Activated effector memory CD4-positive, alpha-beta T cell treated with Interleukin-2 at 50 U/mL for 16 hours (primary cell): Measurements from ENCODE around the gene RRP1B.
A peak's percentile ranks its signal among the peaks of the same experiment; 100 is the strongest.
"Not testable (repeated sequence)": the region's sequence is repeated elsewhere in the genome, so short reads cannot be mapped to it uniquely, and the experiment has no call there.

Experiments
- DNase-seq: peaks from one replicate; pipeline ENCODE4 v3.0.0-alpha.2; 2020

Gene RRP1B

GRCh38 chr21:43703035-43703880 lies 43.9 kb downstream of the RRP1B start:
- no peak for DNase-seq

DNA sequence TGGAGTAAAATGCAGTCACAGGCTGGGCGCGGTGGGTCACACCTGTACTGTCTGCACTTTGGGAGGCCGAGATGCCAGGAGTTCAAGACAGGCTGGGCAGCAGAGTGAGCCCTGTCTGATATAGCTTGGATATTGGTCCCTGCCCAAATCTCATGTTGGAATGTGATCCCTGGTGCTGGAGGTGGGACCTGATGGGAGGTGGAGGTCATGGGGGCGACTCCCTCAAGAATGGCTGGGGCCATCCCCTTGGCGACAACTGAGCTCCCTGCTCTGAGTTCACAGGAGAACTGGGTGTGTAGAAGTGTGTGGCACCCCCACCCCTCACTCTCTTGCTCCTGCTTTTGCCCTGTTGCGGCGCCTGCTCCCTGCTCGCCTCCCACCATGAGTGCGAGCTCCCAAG lies 48.1 kb downstream of the RRP1B start:
- no peak for DNase-seq

DNA sequence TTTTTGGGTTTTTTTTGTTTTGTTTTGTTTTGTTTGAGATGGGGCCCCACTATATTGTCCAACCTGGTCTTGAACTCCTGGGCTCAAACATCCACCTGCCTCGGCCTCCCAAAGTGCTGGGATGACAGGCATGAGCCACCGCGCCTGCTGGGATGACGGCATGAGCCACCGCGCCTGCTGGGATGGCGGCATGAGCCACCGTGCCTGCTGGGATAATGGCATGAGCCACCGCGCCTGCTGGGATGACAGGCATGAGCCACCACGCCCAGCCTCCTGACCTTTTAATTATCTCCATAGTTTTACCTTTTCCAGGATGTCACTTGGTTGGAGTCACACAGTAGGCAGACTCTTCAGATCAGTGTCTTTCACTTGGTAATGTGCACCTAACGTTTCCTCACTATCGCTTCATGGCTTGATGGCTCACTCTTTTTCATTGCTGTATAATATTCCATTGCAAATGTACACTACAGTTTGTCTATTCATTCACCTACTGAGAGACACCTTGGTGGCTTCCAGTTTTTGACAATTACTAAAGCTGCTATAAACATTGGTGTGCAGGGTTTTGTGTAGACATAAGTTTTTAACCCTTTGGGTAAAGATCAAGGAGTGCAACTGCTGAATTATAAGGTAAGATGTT lies 49.5 kb downstream of the RRP1B start:
- no peak for DNase-seq

GRCh38 chr21:43712268-43712942 lies 53.0 kb downstream of the RRP1B start:
- DNase-seq: no peak

DNA sequence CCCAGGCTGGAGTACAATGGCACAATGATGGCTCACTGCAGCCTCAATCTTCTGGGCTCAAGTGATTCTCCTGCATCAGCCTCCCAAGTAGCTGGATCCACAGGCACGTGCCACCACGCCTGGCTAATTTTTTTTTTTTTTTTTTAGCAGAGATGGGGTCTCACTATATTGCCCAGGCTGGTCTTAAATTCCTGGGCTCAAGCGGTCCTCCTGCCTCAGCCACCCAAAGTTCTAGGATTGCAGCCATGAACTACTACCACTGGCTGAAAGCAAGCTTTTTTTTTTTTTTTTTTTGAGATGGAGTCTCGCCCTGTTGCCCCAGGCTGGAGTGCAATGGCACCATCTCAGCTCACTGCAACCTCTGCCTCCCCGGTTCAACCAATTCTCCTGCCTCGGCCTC lies 53.8 kb downstream of the RRP1B start:
- DNase-seq: not testable (repeated sequence)

GRCh38 chr21:43716376-43717165 lies 57.2 kb downstream of the RRP1B start:
- no peak for DNase-seq

DNA sequence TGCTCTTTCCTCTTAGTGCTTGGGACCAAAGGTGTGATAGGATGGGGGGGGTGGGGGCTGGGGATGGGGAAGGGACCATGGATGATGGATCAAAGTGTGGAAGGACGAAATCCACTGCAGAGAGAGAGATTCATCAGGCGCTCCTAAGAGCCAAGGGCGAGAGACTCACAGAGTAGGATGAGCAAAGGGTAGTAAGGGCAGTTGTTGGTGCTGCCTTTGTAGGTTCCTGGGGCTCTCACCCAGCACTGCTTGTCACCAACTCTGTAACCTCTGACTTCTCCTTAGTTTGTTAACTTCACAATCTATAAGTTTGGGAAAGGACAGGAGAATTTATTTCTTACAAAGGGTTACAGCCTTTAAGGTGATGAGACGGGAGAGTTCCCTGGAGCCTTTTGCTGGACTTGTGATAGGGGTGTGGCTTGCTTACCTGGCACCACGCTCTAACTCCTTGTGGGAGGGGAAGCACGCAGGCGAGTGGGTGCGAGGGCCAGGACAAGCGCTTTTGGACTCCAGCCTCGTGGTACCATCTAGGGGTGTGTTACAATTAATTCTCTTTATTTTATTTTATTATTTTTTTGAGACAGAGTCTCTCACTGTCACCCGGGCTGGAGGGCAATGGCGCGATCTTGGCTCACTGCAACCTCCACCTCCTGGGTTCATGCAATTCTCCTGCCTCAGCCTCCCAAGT lies 58.0 kb downstream of the RRP1B start:
- no peak for DNase-seq

DNA sequence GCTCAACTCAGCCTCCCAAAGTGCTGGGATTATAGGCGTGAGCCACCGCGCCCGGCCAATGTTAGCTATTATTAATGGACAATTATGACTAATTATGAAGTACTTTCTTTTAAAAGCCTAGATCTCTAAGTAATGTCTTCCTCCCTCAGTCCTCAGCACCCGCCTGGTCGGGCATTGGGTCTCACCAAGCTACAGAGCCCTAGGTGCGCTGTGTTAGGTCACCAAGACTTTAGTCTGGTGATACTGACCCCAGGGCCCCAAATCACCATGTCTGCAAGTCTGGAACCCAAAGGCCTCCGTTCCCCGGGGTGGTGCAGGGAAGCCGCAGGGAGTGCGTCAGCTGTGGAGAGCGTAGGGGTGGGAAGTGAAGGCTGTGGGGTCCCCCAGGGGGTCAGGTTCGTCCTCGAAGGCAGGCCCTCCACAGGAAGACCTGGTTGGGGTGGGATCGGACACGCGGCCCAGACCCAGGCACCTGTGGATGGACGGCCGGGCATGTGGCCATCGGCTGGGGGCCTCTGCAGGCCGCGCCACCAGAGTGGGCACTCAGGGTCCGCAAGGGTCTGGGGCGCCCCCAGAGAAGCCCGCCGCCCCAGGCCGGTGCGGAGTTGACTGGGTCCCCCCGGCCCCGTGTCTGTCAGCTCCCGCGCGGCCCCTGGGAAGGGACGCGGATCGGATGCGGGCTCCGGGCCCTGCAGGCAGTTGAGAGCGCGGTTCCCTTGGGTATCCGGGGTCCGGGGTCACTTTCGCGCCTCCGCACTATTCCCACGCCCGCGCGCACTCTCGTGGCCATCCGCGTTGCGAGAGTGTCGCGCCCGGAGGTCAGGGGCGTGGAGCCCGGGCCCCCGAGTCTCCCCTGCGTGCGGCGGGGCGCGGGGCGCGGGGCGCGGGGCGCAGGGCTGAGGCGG lies 58.9 kb downstream of the RRP1B start:
- no peak for DNase-seq

DNA sequence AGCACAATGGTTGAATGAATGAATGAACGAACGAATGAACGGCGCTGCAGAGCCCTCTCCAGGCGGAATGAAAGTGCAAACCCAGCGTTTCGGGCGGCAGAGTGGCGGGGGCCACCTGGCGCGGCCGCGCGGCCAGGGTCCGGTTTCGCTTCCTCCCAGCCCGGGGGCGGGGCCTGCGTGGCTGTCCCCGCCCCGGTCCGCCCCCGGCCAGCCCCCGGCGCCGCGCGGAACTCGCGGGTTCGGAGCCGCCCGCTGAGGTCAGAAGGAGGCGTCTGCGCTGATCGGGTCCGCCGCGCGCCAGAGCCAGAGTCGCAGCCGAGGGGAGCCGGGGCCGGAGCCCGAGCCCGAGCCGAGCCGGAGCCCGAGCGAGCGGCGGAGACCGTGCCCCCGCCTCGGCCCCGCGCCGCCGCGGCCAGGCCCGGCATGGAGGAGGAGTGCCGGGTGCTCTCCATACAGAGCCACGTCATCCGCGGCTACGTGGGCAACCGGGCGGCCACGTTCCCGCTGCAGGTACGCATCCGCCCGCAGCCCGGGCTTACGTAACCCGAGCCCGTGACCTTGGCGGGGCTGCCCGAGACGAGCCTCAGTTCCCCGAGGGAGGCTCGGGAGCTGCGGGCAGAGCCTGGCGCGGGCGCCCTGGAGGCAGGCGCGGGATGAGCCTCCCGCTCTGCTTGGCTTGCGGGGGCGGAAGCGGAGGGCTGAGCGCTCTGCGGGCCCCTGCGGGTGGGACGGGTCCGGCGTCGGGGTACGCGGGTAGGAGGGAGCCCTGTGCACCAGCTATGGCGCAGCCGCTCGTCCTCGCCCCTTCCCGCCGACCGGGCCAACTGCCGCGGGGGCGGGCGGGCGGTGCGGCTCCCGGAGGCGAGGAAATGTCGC lies 59.8 kb downstream of the RRP1B start, which contains the start of gene PDXK:
Gene PDXK, plus strand, starts transcription at position 258 of the 876 bp plus-strand sequence. Its CDS starts 166 bp downstream, at position 424.
- DNase-seq: peak; percentile 67

GRCh38 chr21:43719748-43720538 lies 60.6 kb downstream of the RRP1B start:
- peak; percentile 12 for DNase-seq

DNA sequence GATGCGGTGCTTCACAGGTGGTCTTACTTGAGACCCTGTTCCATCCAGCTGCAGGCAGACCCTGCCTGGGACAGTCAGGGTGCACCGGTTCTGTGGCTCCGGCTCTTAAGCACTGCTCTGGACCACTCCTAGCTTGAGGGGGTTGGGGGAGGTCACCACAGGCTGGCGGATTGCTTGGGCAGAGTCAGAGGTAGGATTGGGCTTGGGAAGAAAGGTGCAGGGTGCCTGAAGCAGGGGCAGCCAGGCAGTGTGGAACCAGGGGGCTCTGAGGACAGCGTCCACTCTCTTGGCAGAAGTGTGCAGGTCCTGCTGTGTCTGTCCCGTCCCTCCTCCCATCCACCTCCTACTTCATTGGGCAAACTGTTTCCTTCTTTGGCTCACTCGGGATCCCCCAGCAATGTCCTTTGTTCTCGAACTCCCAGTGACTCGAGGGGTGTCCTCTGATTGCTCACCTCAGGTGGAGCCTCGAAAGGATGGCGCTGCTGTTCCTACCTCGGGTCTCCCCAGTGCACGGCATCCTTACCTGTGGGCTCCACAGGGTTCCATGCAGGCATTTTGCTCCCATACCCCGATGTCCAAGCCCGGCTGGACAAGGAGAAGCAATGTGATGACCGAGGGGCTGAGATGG lies 61.3 kb downstream of the RRP1B start:
- DNase-seq: no peak

DNA sequence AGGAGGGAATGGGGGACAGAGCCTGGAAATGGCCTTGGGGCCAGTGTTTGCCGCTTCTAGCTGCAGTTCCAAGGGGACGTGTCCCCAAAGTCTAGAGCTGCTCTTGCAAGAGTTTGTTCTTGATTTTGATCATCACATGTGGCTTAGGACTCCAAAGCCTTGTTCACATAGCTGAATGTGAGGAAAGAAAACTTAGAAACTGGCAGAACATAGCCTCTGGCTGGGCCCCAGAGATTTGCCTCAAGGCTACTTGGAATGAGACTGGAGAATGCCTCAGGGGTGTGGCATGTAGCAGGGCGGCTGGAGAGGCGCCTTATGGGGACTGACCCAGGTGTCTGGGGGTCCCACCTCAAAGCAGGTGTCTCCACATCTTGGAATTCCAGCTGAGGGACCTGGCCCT lies 61.8 kb downstream of the RRP1B start:
- no peak for DNase-seq

DNA sequence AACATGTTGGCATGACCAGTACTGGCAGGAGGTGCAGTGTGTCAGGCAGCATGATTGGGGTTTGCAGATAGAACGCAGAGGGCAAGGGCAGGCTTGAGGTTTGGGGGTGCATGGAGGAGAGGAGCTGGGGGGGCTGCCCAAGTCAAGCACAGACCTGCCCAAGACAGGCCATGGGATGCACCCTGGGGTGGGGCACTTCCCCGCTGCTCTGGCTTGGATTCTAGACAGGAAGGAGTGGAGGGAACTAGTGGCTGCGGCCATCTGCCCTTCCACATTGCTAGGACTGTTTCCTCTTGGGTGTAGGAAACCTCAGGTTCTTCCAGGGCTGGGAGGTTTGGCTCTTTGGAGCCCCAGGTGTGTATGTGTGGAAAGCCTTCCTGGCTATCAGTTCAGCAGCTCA lies 62.6 kb downstream of the RRP1B start:
- no peak for DNase-seq

DNA sequence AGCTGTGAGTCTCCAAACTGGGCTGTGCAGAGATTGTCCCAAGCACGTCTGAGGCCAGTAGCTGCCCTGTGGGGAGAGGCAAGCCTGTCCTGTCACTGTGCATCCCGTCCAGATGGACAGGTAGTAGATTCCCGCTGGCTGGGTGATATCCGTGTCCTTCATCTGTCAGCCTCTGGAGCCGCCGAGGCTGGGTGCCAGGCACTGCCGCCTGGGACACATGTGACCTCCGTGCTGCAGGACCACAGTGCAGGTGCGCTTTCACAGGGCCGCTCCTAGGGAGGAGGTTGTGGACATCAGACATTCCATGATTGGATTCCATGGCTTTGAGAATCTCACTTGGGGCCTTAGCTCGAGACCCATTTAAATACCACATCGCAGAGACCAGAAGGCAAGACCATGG lies 64.3 kb downstream of the RRP1B start:
- DNase-seq: no peak

GRCh38 chr21:43726686-43727518 lies 67.5 kb downstream of the RRP1B start:
- DNase-seq: no peak

- DNase-seq: no peak
Observed at GRCh38 chr21:43727519-43728153, 68.3 kb downstream of the RRP1B start.

DNA sequence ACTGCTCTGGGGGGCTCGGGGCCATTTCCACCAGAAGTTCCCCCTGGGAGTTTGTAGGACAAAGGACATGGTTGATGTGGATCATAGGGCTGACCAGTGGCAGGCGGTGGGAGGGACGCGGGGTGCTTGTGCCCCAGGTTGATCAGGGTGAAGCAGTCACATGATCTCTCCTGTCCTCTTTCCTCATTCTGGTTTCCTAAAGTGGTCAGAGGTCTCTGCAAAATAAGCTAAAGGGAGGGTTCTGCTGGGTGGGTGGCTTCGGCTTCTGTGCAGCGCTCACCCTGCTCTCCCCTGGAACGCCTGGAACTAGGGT lies 68.8 kb downstream of the RRP1B start:
- DNase-seq: no peak
